ENCODE results near the gene IFNA10.
"Not testable (repeated sequence)": the region's sequence is repeated elsewhere in the genome, so short reads cannot be mapped to it uniquely, and the experiment has no call there.

The IFNA10 gene

GRCh38 chr9:21234153-21234687 is 27.3 kb upstream of the IFNA10 start:
- Histone ChIP-seq H3K27ac (ENCODE audit: low read depth, low read length) (no peak overlapping the region), H3K4me3 (ENCODE audit: low read depth in 1 of 2, low read length in 2 of 2) (no peak overlapping the region), H3K27me3 (ENCODE audit: control insufficient read depth in 1 of 2, insufficient read depth in 2 of 2, low read length in 2 of 2) (no peaks in the 10 kb centered on the region), H3K4me1 (ENCODE audit: control insufficient read depth in 1 of 2, insufficient read depth in 2 of 2, low read length in 2 of 2) (no peaks in the 10 kb centered on the region), H3K9me3 (ENCODE audit: control insufficient read depth in 1 of 2, low read length in 2 of 2) (no peaks in the 10 kb centered on the region), H3K36me3 (ENCODE audit: control insufficient read depth in 1 of 2, insufficient read depth in 2 of 2, low read length in 2 of 2) (no peaks in the 10 kb centered on the region), H3K9ac (ENCODE audit: low read depth in 1 of 2, low read length in 2 of 2) (no peak overlapping the region)

GRCh38 chr9:21233258-21233657 is 26.3 kb upstream of the IFNA10 start:
- H3K4me1 ChIP-seq (ENCODE audit: control insufficient read depth in 1 of 2, insufficient read depth in 2 of 2, low read length in 2 of 2), result no peaks in the 10 kb centered on the region
- H3K9ac ChIP-seq (ENCODE audit: low read depth in 1 of 2, low read length in 2 of 2), result no peak overlapping the region
- no peak overlapping the region for H3K27ac ChIP-seq (ENCODE audit: low read depth, low read length)
- no peaks in the 10 kb centered on the region for H3K27me3 ChIP-seq (ENCODE audit: control insufficient read depth in 1 of 2, insufficient read depth in 2 of 2, low read length in 2 of 2)
- H3K9me3 ChIP-seq (ENCODE audit: control insufficient read depth in 1 of 2, low read length in 2 of 2), result no peaks in the 10 kb centered on the region
- H3K36me3 ChIP-seq (ENCODE audit: control insufficient read depth in 1 of 2, insufficient read depth in 2 of 2, low read length in 2 of 2), result no peaks in the 10 kb centered on the region
- H3K4me3 ChIP-seq (ENCODE audit: low read depth in 1 of 2, low read length in 2 of 2), result no peak overlapping the region

GRCh38 chr9:21228122-21228521 is 21.2 kb upstream of the IFNA10 start, which contains the start of gene IFNA17:
TSS of gene IFNA17 (minus strand) at chr9:21228222. CDS start at chr9:21228173, 49 bp downstream.
- H3K27ac ChIP-seq (ENCODE audit: low read depth, low read length), result no peak within 1 kb of the TSS
- no peaks in the 10 kb centered on the region for H3K27me3 ChIP-seq (ENCODE audit: control insufficient read depth in 1 of 2, insufficient read depth in 2 of 2, low read length in 2 of 2)
- H3K4me3 ChIP-seq (ENCODE audit: low read depth in 1 of 2, low read length in 2 of 2), result no peak within 1 kb of the TSS
- H3K4me1 ChIP-seq (ENCODE audit: control insufficient read depth in 1 of 2, insufficient read depth in 2 of 2, low read length in 2 of 2), result no peaks in the 10 kb centered on the region
- no peaks in the 10 kb centered on the region for H3K36me3 ChIP-seq (ENCODE audit: control insufficient read depth in 1 of 2, insufficient read depth in 2 of 2, low read length in 2 of 2)
- H3K9ac ChIP-seq (ENCODE audit: low read depth in 1 of 2, low read length in 2 of 2), result no peak within 1 kb of the TSS
- H3K9me3 ChIP-seq (ENCODE audit: control insufficient read depth in 1 of 2, low read length in 2 of 2), result no peaks in the 10 kb centered on the region

- not testable (repeated sequence) for H3K27ac ChIP-seq (ENCODE audit: low read depth, low read length); H3K9me3 ChIP-seq (ENCODE audit: control insufficient read depth in 1 of 2, low read length in 2 of 2); H3K4me1 ChIP-seq (ENCODE audit: control insufficient read depth in 1 of 2, insufficient read depth in 2 of 2, low read length in 2 of 2); H3K27me3 ChIP-seq (ENCODE audit: control insufficient read depth in 1 of 2, insufficient read depth in 2 of 2, low read length in 2 of 2); H3K4me3 ChIP-seq (ENCODE audit: low read depth in 1 of 2, low read length in 2 of 2); H3K36me3 ChIP-seq (ENCODE audit: control insufficient read depth in 1 of 2, insufficient read depth in 2 of 2, low read length in 2 of 2); H3K9ac ChIP-seq (ENCODE audit: low read depth in 1 of 2, low read length in 2 of 2)
Measured at GRCh38 chr9:21217211-21217610, 10.3 kb upstream of the IFNA10 start, which contains the start of gene IFNA16. TSS of gene IFNA16 (minus strand) at chr9:21217311. CDS start at chr9:21217305, 6 bp downstream.

GRCh38 chr9:21213411-21214326 is 6.7 kb upstream of the IFNA10 start:
- not testable (repeated sequence) for H3K4me3 ChIP-seq (ENCODE audit: low read depth in 1 of 2, low read length in 2 of 2); H3K36me3 ChIP-seq (ENCODE audit: control insufficient read depth in 1 of 2, insufficient read depth in 2 of 2, low read length in 2 of 2); H3K9ac ChIP-seq (ENCODE audit: low read depth in 1 of 2, low read length in 2 of 2); H3K27ac ChIP-seq (ENCODE audit: low read depth, low read length); H3K27me3 ChIP-seq (ENCODE audit: control insufficient read depth in 1 of 2, insufficient read depth in 2 of 2, low read length in 2 of 2); H3K9me3 ChIP-seq (ENCODE audit: control insufficient read depth in 1 of 2, low read length in 2 of 2); H3K4me1 ChIP-seq (ENCODE audit: control insufficient read depth in 1 of 2, insufficient read depth in 2 of 2, low read length in 2 of 2)

- not testable (repeated sequence) for H3K36me3 ChIP-seq (ENCODE audit: control insufficient read depth in 1 of 2, insufficient read depth in 2 of 2, low read length in 2 of 2); H3K27me3 ChIP-seq (ENCODE audit: control insufficient read depth in 1 of 2, insufficient read depth in 2 of 2, low read length in 2 of 2); H3K4me3 ChIP-seq (ENCODE audit: low read depth in 1 of 2, low read length in 2 of 2); H3K27ac ChIP-seq (ENCODE audit: low read depth, low read length); H3K4me1 ChIP-seq (ENCODE audit: control insufficient read depth in 1 of 2, insufficient read depth in 2 of 2, low read length in 2 of 2); H3K9ac ChIP-seq (ENCODE audit: low read depth in 1 of 2, low read length in 2 of 2); H3K9me3 ChIP-seq (ENCODE audit: control insufficient read depth in 1 of 2, low read length in 2 of 2)
Measured at GRCh38 chr9:21212160-21212559, 5.2 kb upstream of the IFNA10 start.

- H3K9me3 ChIP-seq (ENCODE audit: control insufficient read depth in 1 of 2, low read length in 2 of 2); H3K4me3 ChIP-seq (ENCODE audit: low read depth in 1 of 2, low read length in 2 of 2); H3K4me1 ChIP-seq (ENCODE audit: control insufficient read depth in 1 of 2, insufficient read depth in 2 of 2, low read length in 2 of 2); H3K27me3 ChIP-seq (ENCODE audit: control insufficient read depth in 1 of 2, insufficient read depth in 2 of 2, low read length in 2 of 2); H3K9ac ChIP-seq (ENCODE audit: low read depth in 1 of 2, low read length in 2 of 2); H3K36me3 ChIP-seq (ENCODE audit: control insufficient read depth in 1 of 2, insufficient read depth in 2 of 2, low read length in 2 of 2); H3K27ac ChIP-seq (ENCODE audit: low read depth, low read length): not testable (repeated sequence)
Measured at GRCh38 chr9:21210782-21211181, 3.8 kb upstream of the IFNA10 start.

- H3K27me3 ChIP-seq (ENCODE audit: control insufficient read depth in 1 of 2, insufficient read depth in 2 of 2, low read length in 2 of 2), result no peaks in the 10 kb centered on the region
Measured at GRCh38 chr9:21210311-21210710, 3.4 kb upstream of the IFNA10 start.

GRCh38 chr9:21205204-21205603 is 1.7 kb downstream of the IFNA10 start:
- Histone ChIP-seq H3K27ac (ENCODE audit: low read depth, low read length) (no peak overlapping the region), H3K4me3 (ENCODE audit: low read depth in 1 of 2, low read length in 2 of 2) (no peak overlapping the region), H3K9me3 (ENCODE audit: control insufficient read depth in 1 of 2, low read length in 2 of 2) (no peaks in the 10 kb centered on the region), H3K36me3 (ENCODE audit: control insufficient read depth in 1 of 2, insufficient read depth in 2 of 2, low read length in 2 of 2) (no peaks in the 10 kb centered on the region), H3K27me3 (ENCODE audit: control insufficient read depth in 1 of 2, insufficient read depth in 2 of 2, low read length in 2 of 2) (no peaks in the 10 kb centered on the region), H3K4me1 (ENCODE audit: control insufficient read depth in 1 of 2, insufficient read depth in 2 of 2, low read length in 2 of 2) (no peaks in the 10 kb centered on the region), H3K9ac (ENCODE audit: low read depth in 1 of 2, low read length in 2 of 2) (no peak overlapping the region)

More at GRCh38 chr9:21210311-21210710, 3.4 kb upstream of the IFNA10 start:
- Histone ChIP-seq H3K36me3 (ENCODE audit: control insufficient read depth in 1 of 2, insufficient read depth in 2 of 2, low read length in 2 of 2) (no peaks in the 10 kb centered on the region), H3K9me3 (ENCODE audit: control insufficient read depth in 1 of 2, low read length in 2 of 2) (no peaks in the 10 kb centered on the region), H3K4me3 (ENCODE audit: low read depth in 1 of 2, low read length in 2 of 2) (no peak overlapping the region), H3K4me1 (ENCODE audit: control insufficient read depth in 1 of 2, insufficient read depth in 2 of 2, low read length in 2 of 2) (no peaks in the 10 kb centered on the region), H3K27ac (ENCODE audit: low read depth, low read length) (no peak overlapping the region), H3K9ac (ENCODE audit: low read depth in 1 of 2, low read length in 2 of 2) (no peak overlapping the region)

- H3K9ac ChIP-seq (ENCODE audit: low read depth in 1 of 2, low read length in 2 of 2); H3K27ac ChIP-seq (ENCODE audit: low read depth, low read length); H3K36me3 ChIP-seq (ENCODE audit: control insufficient read depth in 1 of 2, insufficient read depth in 2 of 2, low read length in 2 of 2); H3K4me1 ChIP-seq (ENCODE audit: control insufficient read depth in 1 of 2, insufficient read depth in 2 of 2, low read length in 2 of 2); H3K9me3 ChIP-seq (ENCODE audit: control insufficient read depth in 1 of 2, low read length in 2 of 2); H3K4me3 ChIP-seq (ENCODE audit: low read depth in 1 of 2, low read length in 2 of 2); H3K27me3 ChIP-seq (ENCODE audit: control insufficient read depth in 1 of 2, insufficient read depth in 2 of 2, low read length in 2 of 2): not testable (repeated sequence)
Measured at GRCh38 chr9:21202105-21202504, 4.8 kb downstream of the IFNA10 start, which contains the start of gene IFNA7. TSS of gene IFNA7 (minus strand) at chr9:21202205. CDS start at chr9:21202165, 40 bp downstream.
